VCaP (cell line): ENCODE measurements around the gene CNDP2.

ENCODE experiments used
- H3K27ac ChIP-seq: fragments of 450-650 bp; 2 replicates; pipeline ENCODE4 v1.5.1; 2017
- CTCF ChIP-seq: fragments of 450-650 bp; conservative IDR thresholded peaks from 2 replicates; pipeline ENCODE4 v1.5.1; 2017; ENCODE audit warnings: mild to moderate bottlenecking, moderate library complexity

CNDP2 gene

GRCh38 chr18:74544898-74545297 is 48.7 kb downstream of the CNDP2 start:
- no peak for TF ChIP-seq CTCF
- H3K27ac ChIP-seq = no peak overlapping the region

GRCh38 chr18:74546007-74546406 is 49.8 kb downstream of the CNDP2 start:
- peak overlapping the region; percentile 80 for H3K27ac ChIP-seq
- TF ChIP-seq CTCF = no peak

GRCh38 chr18:74546751-74547530 is 50.8 kb downstream of the CNDP2 start:
- H3K27ac ChIP-seq = peak overlapping the region; percentile 80

DNA sequence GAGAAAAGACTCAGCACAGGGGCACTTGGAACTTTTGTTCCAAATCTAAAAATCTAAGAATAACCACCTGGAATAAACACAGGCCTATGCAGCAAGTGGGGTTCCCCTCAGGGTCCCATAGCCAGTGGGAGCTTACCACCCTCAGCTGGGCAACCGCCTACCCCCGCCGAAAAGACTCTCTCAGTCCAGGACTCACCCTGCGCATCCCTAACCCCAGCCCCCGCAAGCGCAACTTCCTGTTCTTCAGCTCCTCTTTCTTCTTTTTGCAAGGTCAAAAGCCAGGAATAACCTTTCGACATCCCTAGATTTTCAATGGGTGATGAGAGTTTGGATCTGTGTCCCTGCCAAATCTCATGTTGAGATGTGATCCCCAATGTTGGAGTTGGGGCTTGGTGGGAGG is 51.7 kb downstream of the CNDP2 start:
- TF ChIP-seq CTCF = no peak
- H3K27ac ChIP-seq = peak overlapping the region; percentile 80

More at GRCh38 chr18:74546751-74547530, 50.8 kb downstream of the CNDP2 start:
- TF ChIP-seq CTCF = no peak

GRCh38 chr18:74549591-74550104 is 53.5 kb downstream of the CNDP2 start:
- no peak for TF ChIP-seq CTCF
- H3K27ac ChIP-seq = no peak overlapping the region

DNA sequence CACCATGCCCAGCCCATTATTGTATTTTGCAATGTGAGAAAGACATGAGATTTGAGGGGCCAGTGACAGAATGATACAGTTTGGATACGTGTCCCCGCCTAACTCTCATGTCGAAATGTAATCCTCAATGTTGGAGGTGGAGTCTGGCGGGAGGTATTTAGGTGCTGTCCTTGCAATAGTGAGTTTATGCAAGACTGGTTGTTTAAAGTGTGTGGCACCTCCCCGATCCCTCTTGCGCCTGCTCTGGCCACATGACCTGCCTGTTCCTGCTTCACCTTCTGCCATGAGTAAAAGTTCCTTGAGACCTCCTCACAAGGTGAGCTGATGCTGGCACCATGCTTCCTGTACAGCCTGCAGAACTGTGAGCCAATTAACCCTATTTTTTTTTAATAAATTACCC is 54.7 kb downstream of the CNDP2 start:
- TF ChIP-seq CTCF = no peak
- H3K27ac ChIP-seq = no peak overlapping the region

DNA sequence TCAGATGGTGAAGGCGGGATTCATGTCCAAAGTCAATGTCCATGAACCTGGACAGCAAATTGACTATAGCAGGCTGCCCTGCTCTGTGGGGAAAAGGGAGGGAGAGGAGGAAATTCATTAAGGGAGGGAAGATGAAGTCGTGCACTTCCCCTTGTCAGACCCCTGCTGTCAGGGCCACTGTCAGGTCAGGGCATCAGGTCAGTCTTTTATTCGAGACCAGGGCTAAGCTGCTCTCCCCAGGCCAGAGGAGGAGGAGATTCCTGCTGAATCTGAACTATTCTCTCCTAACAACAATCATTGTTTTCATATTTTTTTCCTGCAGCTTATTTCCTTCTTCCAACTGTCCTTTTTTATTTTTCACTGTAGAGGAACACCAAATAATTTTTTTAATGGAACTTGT is 55.3 kb downstream of the CNDP2 start:
- TF ChIP-seq CTCF = no peak
- H3K27ac ChIP-seq = no peak overlapping the region
